A673 (cell line): ENCODE measurements around the gene SORCS3.

Experiments used
- EZH2 ChIP-seq: fragments of 200-600 bp; sonication (generic); IDR thresholded peaks from 2 replicates; pipeline ENCODE4 v1.6.1; 2017; ENCODE audit warnings: borderline replicate concordance, low read depth, mild to moderate bottlenecking, mixed read lengths, antibody characterized with exemption, low read length; ENCODE audit not compliant: poor library complexity, severe bottlenecking
- TF ChIP-seq, protein P1 (sequence below): fragments of 300-800, 200-600 bp; sonication (generic); conservative IDR thresholded peaks from 2 replicates; pipeline ENCODE4 v1.5.1; 2017; ENCODE audit warnings: low read depth, mild to moderate bottlenecking, antibody characterized with exemption, low read length, moderate library complexity, mixed read lengths

DNA sequence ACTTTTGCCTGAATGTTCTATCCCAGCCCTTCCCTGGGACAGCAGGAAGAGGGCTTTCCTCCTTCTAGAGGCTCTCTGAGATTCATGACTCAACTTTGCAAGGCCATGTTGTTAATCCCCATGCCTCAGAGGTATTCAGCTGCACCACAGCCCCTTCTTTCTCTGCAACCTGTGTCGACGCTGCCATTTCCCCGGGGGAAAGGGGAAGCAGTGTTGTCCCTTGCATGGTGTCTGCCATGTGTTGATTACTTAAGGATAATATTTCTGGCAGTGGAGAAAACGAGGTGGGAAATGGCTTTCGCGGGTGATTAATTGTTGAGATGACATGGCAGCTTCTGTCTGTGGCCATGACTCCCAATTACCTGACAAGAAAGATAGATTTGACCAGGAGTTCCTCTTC is 133.1 kb downstream of the SORCS3 start:
- TF ChIP-seq, protein P1, sequence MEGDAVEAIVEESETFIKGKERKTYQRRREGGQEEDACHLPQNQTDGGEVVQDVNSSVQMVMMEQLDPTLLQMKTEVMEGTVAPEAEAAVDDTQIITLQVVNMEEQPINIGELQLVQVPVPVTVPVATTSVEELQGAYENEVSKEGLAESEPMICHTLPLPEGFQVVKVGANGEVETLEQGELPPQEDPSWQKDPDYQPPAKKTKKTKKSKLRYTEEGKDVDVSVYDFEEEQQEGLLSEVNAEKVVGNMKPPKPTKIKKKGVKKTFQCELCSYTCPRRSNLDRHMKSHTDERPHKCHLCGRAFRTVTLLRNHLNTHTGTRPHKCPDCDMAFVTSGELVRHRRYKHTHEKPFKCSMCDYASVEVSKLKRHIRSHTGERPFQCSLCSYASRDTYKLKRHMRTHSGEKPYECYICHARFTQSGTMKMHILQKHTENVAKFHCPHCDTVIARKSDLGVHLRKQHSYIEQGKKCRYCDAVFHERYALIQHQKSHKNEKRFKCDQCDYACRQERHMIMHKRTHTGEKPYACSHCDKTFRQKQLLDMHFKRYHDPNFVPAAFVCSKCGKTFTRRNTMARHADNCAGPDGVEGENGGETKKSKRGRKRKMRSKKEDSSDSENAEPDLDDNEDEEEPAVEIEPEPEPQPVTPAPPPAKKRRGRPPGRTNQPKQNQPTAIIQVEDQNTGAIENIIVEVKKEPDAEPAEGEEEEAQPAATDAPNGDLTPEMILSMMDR, result no peak
- no peak for TF ChIP-seq EZH2
